ENCODE results near the gene CTSA.

GRCh38 chr20:45908084-45908483 is 16.9 kb downstream of the CTSA start:
- no peak for TF ChIP-seq CTCF (conservative IDR thresholded peaks at IDR 0.05 in 1 of 2, IDR thresholded peaks at IDR 0.05 in 1 of 2; ENCODE audit: extremely low read depth in 1 of 2, insufficient read depth in 1 of 2, low read depth in 1 of 2, low read length in 2 of 2)
- no peak for TF ChIP-seq EZH2 (IDR thresholded peaks at IDR 0.05; ENCODE audit: borderline replicate concordance, low read length)

Measured in mammary epithelial cell (primary cell).